ENCODE data around the gene CRB2.
"Not testable (repeated sequence)": the region's sequence is repeated elsewhere in the genome, so short reads cannot be mapped to it uniquely, and the experiment has no call there.

CRB2 gene

GRCh38 chr9:123395689-123396511, 39.9 kb downstream of the CRB2 start:
- FAIRE-seq (no peak), DNase-seq (ENCODE audit: insufficient read length, low spot score) (no peak)
- no peak for TF ChIP-seq POLR2A (IDR thresholded peaks at IDR 0.05; ENCODE audit: low read depth, low read length)

- no peak for TF ChIP-seq POLR2A (IDR thresholded peaks at IDR 0.05; ENCODE audit: low read depth, low read length)
- DNase-seq (ENCODE audit: insufficient read length, low spot score) (no peak), FAIRE-seq (no peak)
Measured at GRCh38 chr9:123397975-123398374, 42.0 kb downstream of the CRB2 start.

- DNase-seq (ENCODE audit: insufficient read length, low spot score); FAIRE-seq: not testable (repeated sequence)
Measured at GRCh38 chr9:123398938-123399337, 42.9 kb downstream of the CRB2 start.

- DNase-seq (ENCODE audit: insufficient read length, low spot score) (no peak), FAIRE-seq (no peak)
- no peak for TF ChIP-seq POLR2A (IDR thresholded peaks at IDR 0.05; ENCODE audit: low read depth, low read length)
Measured at GRCh38 chr9:123399803-123400378, 43.9 kb downstream of the CRB2 start.

- DNase-seq (ENCODE audit: insufficient read length, low spot score) (no peak), FAIRE-seq (no peak)
- TF ChIP-seq POLR2A (IDR thresholded peaks at IDR 0.05; ENCODE audit: low read depth, low read length), result no peak
Measured at GRCh38 chr9:123400926-123401503, 45.0 kb downstream of the CRB2 start.

GRCh38 chr9:123401879-123402513, 46.0 kb downstream of the CRB2 start:
- DNase-seq (ENCODE audit: insufficient read length, low spot score), result peak; percentile 87
- peak; percentile 30 for FAIRE-seq
- no peak for TF ChIP-seq POLR2A (IDR thresholded peaks at IDR 0.05; ENCODE audit: low read depth, low read length)

- DNase-seq (ENCODE audit: insufficient read length, low spot score) (no peak), FAIRE-seq (no peak)
- no peak for TF ChIP-seq POLR2A (IDR thresholded peaks at IDR 0.05; ENCODE audit: low read depth, low read length)
Measured at GRCh38 chr9:123402981-123403509, 47.0 kb downstream of the CRB2 start.

GRCh38 chr9:123406016-123406415, 50.0 kb downstream of the CRB2 start:
- DNase-seq (ENCODE audit: insufficient read length, low spot score) (no peak), FAIRE-seq (no peak)
- TF ChIP-seq POLR2A (IDR thresholded peaks at IDR 0.05; ENCODE audit: low read depth, low read length), result no peak

- FAIRE-seq (no peak), DNase-seq (ENCODE audit: insufficient read length, low spot score) (no peak)
- no peak for TF ChIP-seq POLR2A (IDR thresholded peaks at IDR 0.05; ENCODE audit: low read depth, low read length)
Measured at GRCh38 chr9:123406691-123407216, 50.8 kb downstream of the CRB2 start.

- DNase-seq (ENCODE audit: insufficient read length, low spot score), result no peak
- no peak for FAIRE-seq
- TF ChIP-seq POLR2A (IDR thresholded peaks at IDR 0.05; ENCODE audit: low read depth, low read length), result no peak
Measured at GRCh38 chr9:123407217-123407851, 51.3 kb downstream of the CRB2 start.

GRCh38 chr9:123408313-123409262, 52.6 kb downstream of the CRB2 start:
- DNase-seq (ENCODE audit: insufficient read length, low spot score) (no peak), FAIRE-seq (no peak)
- no peak for TF ChIP-seq POLR2A (IDR thresholded peaks at IDR 0.05; ENCODE audit: low read depth, low read length)

- DNase-seq (ENCODE audit: insufficient read length, low spot score), result no peak
- no peak for FAIRE-seq
- TF ChIP-seq POLR2A (IDR thresholded peaks at IDR 0.05; ENCODE audit: low read depth, low read length), result no peak
Measured at GRCh38 chr9:123410281-123410910, 54.4 kb downstream of the CRB2 start.
